HG02943 (cell line): Measurements from ENCODE around the gene RNF144A.
"Not testable (repeated sequence)": the region's sequence is repeated elsewhere in the genome, so short reads cannot be mapped to it uniquely, and the experiment has no call there.

Experiments
- ATAC-seq: cut with Tn5 transposase; IDR thresholded peaks from one replicate; pipeline ENCODE4 v1.9.1; 2021; ENCODE audit warnings: mild to moderate bottlenecking, low read depth, moderate library complexity; ENCODE audit not compliant: unreplicated experiment

Gene RNF144A

GRCh38 chr2:6995391-6996097 is 78.3 kb downstream of the RNF144A start:
- ATAC-seq: no peak

- no peak for ATAC-seq
Observed at GRCh38 chr2:6999211-6999877, 82.1 kb downstream of the RNF144A start.

- not testable (repeated sequence) for ATAC-seq
Observed at GRCh38 chr2:7001395-7001794, 84.2 kb downstream of the RNF144A start.

- ATAC-seq: no peak
Observed at GRCh38 chr2:7003895-7004294, 86.7 kb downstream of the RNF144A start.

- no peak for ATAC-seq
Observed at GRCh38 chr2:7004636-7005035, 87.4 kb downstream of the RNF144A start.

GRCh38 chr2:7007488-7007845 is 90.3 kb downstream of the RNF144A start:
- ATAC-seq: no peak

- ATAC-seq: no peak
Observed at GRCh38 chr2:7007846-7008741, 90.9 kb downstream of the RNF144A start.

GRCh38 chr2:7009207-7009911 is 92.1 kb downstream of the RNF144A start:
- no peak for ATAC-seq

GRCh38 chr2:7010391-7011054 is 93.3 kb downstream of the RNF144A start:
- ATAC-seq: no peak

GRCh38 chr2:7011356-7012083 is 94.3 kb downstream of the RNF144A start:
- no peak for ATAC-seq

GRCh38 chr2:7012141-7012764 is 95.0 kb downstream of the RNF144A start:
- ATAC-seq: no peak

- no peak for ATAC-seq
Observed at GRCh38 chr2:7013471-7014160, 96.4 kb downstream of the RNF144A start.

- no peak for ATAC-seq
Observed at GRCh38 chr2:7014174-7014640, 97.0 kb downstream of the RNF144A start.

GRCh38 chr2:7015007-7015950 is 98.1 kb downstream of the RNF144A start:
- no peak for ATAC-seq

- no peak for ATAC-seq
Observed at GRCh38 chr2:7016148-7016547, 98.9 kb downstream of the RNF144A start.

- ATAC-seq: no peak
Observed at GRCh38 chr2:7016601-7017211, 99.5 kb downstream of the RNF144A start.
